Measurements from ENCODE around the gene ELMO2. TPM values are rescaled to one million over a fixed set of nuclear protein-coding genes. Genes with fewer than 3 reads are reported as not detected.

Gene ELMO2
- total RNA-seq, 1 donor from 2014 or later, result 57.0 TPM

DNA sequence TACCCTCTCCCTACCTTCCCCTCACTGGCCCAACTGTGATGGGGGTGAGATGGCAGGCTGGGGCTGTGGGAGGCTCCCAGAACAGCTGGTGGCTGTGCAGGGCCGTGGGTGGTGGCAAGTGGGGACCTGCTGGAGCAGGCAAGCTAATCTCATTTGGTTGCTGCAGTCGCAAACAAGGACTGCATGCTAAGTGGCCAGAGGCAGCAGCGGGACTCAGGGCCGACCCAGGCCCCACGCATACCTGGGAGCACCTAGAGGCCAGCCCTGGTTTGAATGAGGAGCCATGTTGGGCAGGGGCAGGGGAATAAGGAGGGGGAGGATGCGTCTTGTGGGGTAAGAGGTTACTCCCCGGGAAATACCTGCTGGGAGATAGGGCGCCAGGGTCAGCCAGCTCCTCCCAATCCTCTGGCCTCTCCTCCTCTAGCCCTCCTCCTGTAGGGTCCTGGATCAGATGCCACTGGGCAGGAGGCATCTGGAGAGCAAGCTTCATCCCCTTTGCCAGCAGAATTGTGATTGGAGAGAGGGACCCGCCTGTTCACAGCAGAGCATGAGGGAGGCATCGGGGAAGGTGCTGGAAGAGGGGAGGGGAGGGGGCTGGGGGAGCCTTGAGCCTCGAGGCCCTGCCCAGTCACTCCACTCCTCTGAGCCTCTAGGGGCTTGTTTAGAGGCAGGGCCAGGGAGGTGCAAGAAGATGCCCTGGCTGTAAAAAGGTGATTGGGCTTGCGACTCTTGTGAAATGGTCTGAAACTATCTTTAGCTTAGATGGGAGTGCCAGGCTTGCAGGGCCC, 73.8 kb downstream of the ELMO2 start:
- H3K4me1 ChIP-seq, result no peaks in the 10 kb centered on the region
- TF ChIP-seq, protein P1, sequence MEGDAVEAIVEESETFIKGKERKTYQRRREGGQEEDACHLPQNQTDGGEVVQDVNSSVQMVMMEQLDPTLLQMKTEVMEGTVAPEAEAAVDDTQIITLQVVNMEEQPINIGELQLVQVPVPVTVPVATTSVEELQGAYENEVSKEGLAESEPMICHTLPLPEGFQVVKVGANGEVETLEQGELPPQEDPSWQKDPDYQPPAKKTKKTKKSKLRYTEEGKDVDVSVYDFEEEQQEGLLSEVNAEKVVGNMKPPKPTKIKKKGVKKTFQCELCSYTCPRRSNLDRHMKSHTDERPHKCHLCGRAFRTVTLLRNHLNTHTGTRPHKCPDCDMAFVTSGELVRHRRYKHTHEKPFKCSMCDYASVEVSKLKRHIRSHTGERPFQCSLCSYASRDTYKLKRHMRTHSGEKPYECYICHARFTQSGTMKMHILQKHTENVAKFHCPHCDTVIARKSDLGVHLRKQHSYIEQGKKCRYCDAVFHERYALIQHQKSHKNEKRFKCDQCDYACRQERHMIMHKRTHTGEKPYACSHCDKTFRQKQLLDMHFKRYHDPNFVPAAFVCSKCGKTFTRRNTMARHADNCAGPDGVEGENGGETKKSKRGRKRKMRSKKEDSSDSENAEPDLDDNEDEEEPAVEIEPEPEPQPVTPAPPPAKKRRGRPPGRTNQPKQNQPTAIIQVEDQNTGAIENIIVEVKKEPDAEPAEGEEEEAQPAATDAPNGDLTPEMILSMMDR (IDR thresholded peaks at IDR 0.05), result no peak
- no peak overlapping the region for H3K27ac ChIP-seq
- intact Hi-C loops (cut with DNase I), result no loop called here
- H3K4me3 ChIP-seq, result no peak overlapping the region
- ATAC-seq (no peak), DNase-seq (no peak)
- peaks cover 76% of the 10 kb centered on the region for H3K27me3 ChIP-seq
- no peaks in the 10 kb centered on the region for H3K9me3 ChIP-seq
- H3K36me3 ChIP-seq, result no peaks in the 10 kb centered on the region

DNA sequence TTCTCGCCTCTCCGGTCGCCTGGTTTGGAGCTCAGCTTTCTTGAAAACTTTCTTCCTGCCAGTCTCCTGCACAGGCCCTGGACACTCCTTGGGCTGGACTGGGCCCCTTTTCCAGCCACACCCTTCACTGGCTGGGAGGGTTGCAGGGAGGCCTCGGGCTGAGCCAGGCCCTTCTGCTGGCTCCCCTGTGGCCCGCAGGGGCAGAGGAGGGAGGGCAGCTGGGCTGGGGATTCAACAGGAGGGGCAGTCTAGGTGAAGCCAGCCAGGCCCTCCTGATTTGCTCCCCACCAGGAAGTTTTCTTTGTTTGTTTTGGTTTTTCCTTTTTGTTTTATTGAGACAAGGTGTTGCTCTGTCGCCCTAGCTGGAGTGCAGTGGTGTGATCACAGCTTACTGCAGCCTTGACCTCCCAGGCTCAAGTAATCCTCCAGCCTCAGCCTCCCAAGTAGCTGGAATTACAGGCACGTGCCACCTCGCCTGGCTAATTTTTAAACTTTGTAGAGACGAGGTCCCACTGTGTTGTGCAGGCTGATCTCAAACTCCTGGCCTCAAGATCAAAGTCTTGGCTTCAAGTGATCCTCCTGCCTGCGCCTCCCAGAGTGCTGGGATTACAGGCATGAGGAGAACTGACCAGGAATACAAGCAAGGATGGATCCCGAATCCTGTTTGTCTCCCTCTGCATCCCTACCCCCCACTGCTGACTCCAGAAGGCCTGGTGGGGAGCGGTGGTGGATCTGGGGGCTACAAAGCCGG, 74.6 kb downstream of the ELMO2 start:
- no peak overlapping the region for H3K27ac ChIP-seq
- intact Hi-C loops (cut with DNase I), result no loop called here
- H3K36me3 ChIP-seq, result no peaks in the 10 kb centered on the region
- H3K4me1 ChIP-seq, result no peaks in the 10 kb centered on the region
- TF ChIP-seq, protein P1 (IDR thresholded peaks at IDR 0.05), result no peak
- H3K27me3 ChIP-seq, result peaks cover 68% of the 10 kb centered on the region
- no peak for ATAC-seq
- no peak overlapping the region for H3K4me3 ChIP-seq
- H3K9me3 ChIP-seq, result no peaks in the 10 kb centered on the region
- no peak for DNase-seq

DNA sequence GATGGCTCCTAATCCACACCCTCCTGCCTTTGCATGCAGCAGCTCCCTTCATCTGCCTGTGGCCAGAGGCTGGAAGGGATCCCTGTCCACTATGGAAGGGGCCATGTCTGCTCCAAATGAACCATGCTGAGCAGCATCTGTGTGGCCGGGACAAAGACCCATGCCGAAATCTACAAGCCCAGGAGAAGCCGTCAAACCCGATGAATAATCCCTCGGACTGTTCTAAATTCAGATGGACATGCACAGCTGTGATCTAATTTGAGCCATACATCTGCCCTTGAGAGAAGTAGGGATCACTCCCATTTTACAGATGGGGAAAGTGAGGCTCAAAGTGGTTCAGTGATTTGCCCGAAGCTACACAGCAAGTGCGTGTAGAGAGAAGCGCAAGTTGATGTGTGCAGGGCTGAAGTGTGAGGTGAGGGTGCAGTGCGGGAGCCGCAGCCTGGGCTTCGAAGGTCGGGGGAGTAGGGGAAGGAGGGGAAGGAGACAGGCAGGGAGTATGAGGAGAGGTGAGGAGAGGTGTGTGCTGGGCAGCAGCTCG, 75.5 kb downstream of the ELMO2 start:
- Histone ChIP-seq H3K9me3 (no peaks in the 10 kb centered on the region), H3K27me3 (peaks cover 66% of the 10 kb centered on the region), H3K36me3 (no peaks in the 10 kb centered on the region), H3K4me3 (no peak overlapping the region), H3K4me1 (no peaks in the 10 kb centered on the region), H3K27ac (no peak overlapping the region)
- DNase-seq (no peak), ATAC-seq (no peak)
- TF ChIP-seq, protein P1 (IDR thresholded peaks at IDR 0.05), result no peak
- intact Hi-C loops (cut with DNase I), result no loop called here

DNA sequence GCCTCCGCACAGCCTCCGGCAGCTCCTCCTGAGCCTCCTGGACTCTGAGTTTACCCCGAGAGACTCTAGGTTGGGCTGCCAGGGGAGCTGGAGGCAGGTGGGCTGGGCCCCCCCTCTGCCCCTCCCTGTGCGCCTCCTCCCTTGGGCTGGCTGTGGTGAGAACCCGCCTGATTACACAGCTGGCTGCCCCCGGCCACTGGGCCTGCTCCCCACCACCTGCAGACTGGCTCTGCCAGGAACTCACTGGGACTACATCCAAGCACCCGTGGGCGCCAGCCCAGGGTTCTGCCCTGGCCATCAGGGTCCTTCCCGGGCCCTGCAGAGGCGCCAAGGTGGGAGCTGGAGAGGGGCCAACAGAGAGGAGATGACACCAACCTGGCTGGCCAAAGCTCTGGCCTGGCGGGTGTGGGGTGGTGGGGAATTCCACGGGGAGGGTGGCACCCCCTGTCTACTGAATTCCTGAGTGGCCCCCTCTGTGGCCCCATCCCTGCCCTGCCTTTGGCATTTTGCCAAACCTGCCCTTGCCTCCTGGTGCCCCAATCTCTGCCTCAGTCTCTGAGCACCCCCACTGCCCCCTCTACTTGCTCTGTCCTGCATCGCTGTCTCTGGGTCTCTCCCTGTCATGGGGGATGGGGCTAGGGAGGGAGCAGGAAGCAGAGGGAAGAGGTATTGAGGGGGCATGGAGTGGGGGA, 76.2 kb downstream of the ELMO2 start:
- TF ChIP-seq, protein P1 (IDR thresholded peaks at IDR 0.05), result no peak
- Histone ChIP-seq H3K9me3 (no peaks in the 10 kb centered on the region), H3K36me3 (no peaks in the 10 kb centered on the region), H3K4me1 (no peaks in the 10 kb centered on the region), H3K4me3 (no peak overlapping the region), H3K27me3 (peaks cover 66% of the 10 kb centered on the region), H3K27ac (no peak overlapping the region)
- intact Hi-C loops (cut with DNase I), result no loop called here
- DNase-seq (no peak), ATAC-seq (no peak)

DNA sequence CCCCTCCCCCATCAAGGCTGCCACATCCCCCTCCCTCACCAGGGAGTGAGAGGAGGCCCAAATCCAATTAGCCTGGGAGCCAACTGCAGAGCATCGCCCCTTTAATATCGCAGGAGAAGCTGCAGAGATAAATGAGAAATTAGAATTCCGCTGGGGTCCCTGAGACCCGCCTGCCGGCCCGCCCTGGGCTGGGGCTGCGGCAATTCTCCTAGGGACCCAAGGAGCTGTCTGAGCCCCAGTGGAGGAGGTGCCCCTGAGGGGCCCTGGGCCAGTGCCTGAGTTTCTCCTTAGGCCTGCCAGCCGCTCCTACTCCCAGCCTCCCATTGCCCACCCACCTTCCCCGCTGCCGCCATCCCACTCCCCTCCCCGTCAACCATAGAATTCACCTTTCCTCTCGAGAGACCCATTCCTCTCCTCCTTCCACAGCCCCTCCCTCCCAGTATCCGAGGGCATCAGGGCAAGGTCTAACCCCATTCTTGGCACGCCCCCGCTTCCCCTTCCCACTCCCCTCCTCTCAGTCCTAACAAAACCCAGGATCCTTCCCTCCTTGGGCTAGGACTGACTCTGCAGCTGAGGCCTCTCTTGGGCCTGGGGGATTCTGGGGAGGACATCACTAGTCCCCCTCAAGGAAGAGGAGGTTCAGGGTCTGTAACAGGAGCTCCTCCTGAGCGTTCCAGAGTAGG, 78.1 kb downstream of the ELMO2 start:
- H3K4me1 ChIP-seq, result no peaks in the 10 kb centered on the region
- no peak for ATAC-seq
- H3K4me3 ChIP-seq, result no peak overlapping the region
- TF ChIP-seq, protein P1 (IDR thresholded peaks at IDR 0.05), result no peak
- H3K27ac ChIP-seq, result no peak overlapping the region
- H3K36me3 ChIP-seq, result no peaks in the 10 kb centered on the region
- peaks cover 53% of the 10 kb centered on the region for H3K27me3 ChIP-seq
- intact Hi-C loops (cut with DNase I), result no loop called here
- H3K9me3 ChIP-seq, result no peaks in the 10 kb centered on the region
- DNase-seq, result no peak
